T-helper 2 cell treated with Interferon-gamma antibody and Interleukin-4, amounts not matched to agents 5 μg/mL and 100 μg/mL, for 36 hours (primary cell): Measurements from ENCODE around the gene RTKN.
"Not testable (repeated sequence)": the region's sequence is repeated elsewhere in the genome, so short reads cannot be mapped to it uniquely, and the experiment has no call there.

Experiments
- DNase-seq: peaks from one replicate; pipeline ENCODE4 v3.0.0; 2021; ENCODE audit warnings: low spot score
- H3K27ac Mint-ChIP-seq: one replicate; pipeline ENCODE4 v1.8.0; 2021; ENCODE audit warnings: mild to moderate bottlenecking, mixed read lengths
- H3K27me3 Mint-ChIP-seq: one replicate; pipeline ENCODE4 v1.8.0; 2021; ENCODE audit warnings: low read depth, mixed read lengths
- H3K36me3 Mint-ChIP-seq: one replicate; pipeline ENCODE4 v1.8.0; 2021; ENCODE audit warnings: low read depth, mixed read lengths
- H3K4me1 Mint-ChIP-seq: one replicate; pipeline ENCODE4 v1.8.0; 2021; ENCODE audit warnings: low read depth, mixed read lengths
- H3K4me3 Mint-ChIP-seq: one replicate; pipeline ENCODE4 v1.8.0; 2022; ENCODE audit warnings: mild to moderate bottlenecking, moderate library complexity, mixed read lengths
- H3K9me3 Mint-ChIP-seq: one replicate; pipeline ENCODE4 v1.8.0; 2021; ENCODE audit warnings: mixed read lengths

The RTKN gene

DNA sequence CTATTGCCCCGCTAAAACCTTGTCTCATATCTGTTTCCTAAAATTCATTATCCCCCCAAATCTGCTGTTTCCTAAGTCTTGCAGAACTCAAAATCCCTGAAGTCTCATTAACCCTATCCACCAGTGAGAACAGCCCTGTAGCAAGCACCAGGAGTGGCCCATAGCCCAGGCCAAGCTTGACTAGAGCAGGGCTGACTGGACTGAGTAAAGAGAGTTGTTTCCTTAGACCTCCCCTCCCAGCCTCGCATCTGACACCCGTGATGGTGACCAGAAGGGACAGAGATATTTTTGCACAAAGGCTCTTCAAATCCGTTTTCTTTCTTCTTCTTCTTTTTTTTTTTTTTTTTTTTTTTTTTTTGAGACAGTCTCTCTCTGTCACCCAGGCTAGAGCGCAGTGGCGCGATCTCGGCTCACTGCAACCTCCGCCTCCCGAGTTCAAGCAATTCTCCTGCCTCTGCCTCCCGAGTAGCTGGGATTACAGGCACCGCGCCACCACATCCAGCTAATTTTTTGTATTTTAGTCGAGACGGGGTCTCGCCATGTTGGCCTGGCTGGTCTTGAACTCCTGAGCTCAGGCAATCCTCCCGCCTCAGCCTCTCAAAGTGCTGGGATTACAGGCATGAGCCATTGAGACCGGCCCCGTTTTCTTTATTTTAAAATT, 21.2 kb downstream of the RTKN start:
- H3K36me3 Mint-ChIP-seq: peaks cover 16% of the 10 kb centered on the region
- peak overlapping the region; percentile 100 for H3K4me3 Mint-ChIP-seq
- not testable (repeated sequence) for H3K27me3 Mint-ChIP-seq, H3K9me3 Mint-ChIP-seq, DNase-seq
- peak overlapping the region; percentile 100 for H3K27ac Mint-ChIP-seq
- H3K4me1 Mint-ChIP-seq: peaks cover 27% of the 10 kb centered on the region

DNA sequence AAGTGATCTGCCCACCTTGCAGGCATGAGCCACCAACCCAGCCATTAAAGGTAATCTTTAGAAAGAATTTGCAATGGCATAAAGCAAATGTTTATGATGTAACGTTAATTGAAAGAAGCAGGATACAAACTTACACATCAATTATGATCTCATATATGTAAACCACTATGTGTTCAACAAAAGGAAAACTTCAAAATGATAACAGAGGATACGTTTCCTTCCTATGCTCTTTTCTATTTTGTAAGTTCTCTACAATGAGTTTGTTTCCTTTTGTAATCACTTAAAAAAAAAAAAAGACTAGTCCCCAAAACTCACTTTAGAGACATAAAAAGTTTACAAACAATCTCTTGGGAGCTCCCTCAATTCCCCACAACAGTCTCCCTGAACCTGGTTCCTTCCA, 21.7 kb downstream of the RTKN start:
- Mint-ChIP-seq H3K4me3 (peak overlapping the region; percentile 48), H3K9me3 (no peaks in the 10 kb centered on the region), H3K27ac (peak overlapping the region; percentile 58), H3K27me3 (no peaks in the 10 kb centered on the region), H3K4me1 (peaks cover 27% of the 10 kb centered on the region), H3K36me3 (peaks cover 11% of the 10 kb centered on the region)
- DNase-seq: no peak

DNA sequence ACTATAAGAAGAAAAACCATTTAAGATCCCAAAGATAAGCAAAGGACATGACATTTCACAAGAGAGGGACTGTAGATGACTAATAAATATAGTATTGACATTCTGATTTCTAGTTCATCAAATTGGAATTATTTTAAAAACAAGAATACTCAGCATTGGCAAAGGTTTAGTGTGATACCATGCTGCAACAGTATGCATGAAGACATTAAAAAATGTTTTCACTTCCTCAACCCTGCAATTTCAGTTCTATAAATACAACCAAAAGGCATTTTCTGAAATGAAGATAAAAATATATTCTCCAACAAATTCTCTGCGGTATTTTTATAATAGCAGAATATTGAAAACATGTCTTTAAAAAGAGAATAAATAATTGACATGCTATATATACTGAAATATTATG, 22.4 kb downstream of the RTKN start:
- no peak overlapping the region for H3K27ac Mint-ChIP-seq

GRCh38 chr2:74418312-74418711, 23.4 kb downstream of the RTKN start:
- no peak overlapping the region for H3K27ac Mint-ChIP-seq
- H3K36me3 Mint-ChIP-seq: peaks cover 3% of the 10 kb centered on the region
- DNase-seq: no peak
- H3K27me3 Mint-ChIP-seq: no peaks in the 10 kb centered on the region
- no peaks in the 10 kb centered on the region for H3K9me3 Mint-ChIP-seq
- peaks cover 26% of the 10 kb centered on the region for H3K4me1 Mint-ChIP-seq
- no peak overlapping the region for H3K4me3 Mint-ChIP-seq

More for the DNA sequence above, 22.4 kb downstream of the RTKN start:
- H3K9me3 Mint-ChIP-seq: no peaks in the 10 kb centered on the region
- peaks cover 27% of the 10 kb centered on the region for H3K4me1 Mint-ChIP-seq
- peaks cover 7% of the 10 kb centered on the region for H3K36me3 Mint-ChIP-seq
- DNase-seq: no peak
- H3K4me3 Mint-ChIP-seq: no peak overlapping the region
- H3K27me3 Mint-ChIP-seq: no peaks in the 10 kb centered on the region

- Mint-ChIP-seq H3K4me3 (no peak overlapping the region), H3K4me1 (peaks cover 22% of the 10 kb centered on the region), H3K27me3 (no peaks in the 10 kb centered on the region), H3K27ac (no peak overlapping the region), H3K36me3 (peaks cover 2% of the 10 kb centered on the region), H3K9me3 (no peaks in the 10 kb centered on the region)
- DNase-seq: no peak
Observed at GRCh38 chr2:74417763-74418162, 24.0 kb downstream of the RTKN start.

DNA sequence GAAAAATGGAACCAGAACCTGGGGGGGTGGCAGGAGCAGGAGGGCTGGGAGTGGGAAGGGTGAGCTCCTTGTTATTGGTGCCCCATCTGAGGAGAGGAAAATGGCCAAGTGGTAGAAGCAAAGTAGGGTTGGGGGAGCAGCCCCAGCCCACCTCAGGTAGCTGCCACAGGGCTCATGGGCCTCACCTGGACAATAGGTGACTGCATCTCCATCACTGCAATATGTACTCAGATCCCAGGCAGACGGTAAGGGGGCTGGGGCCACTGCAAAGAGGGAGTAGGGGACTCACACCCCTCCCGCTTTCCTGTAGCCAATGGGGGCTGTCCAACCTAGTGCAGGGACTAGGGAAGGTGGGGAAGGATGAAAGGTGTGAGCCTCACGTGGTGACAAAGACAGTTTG, 24.5 kb downstream of the RTKN start:
- no peak for DNase-seq
- Mint-ChIP-seq H3K27me3 (no peaks in the 10 kb centered on the region), H3K4me3 (no peak overlapping the region), H3K36me3 (peaks cover 2% of the 10 kb centered on the region), H3K4me1 (peaks cover 18% of the 10 kb centered on the region), H3K9me3 (no peaks in the 10 kb centered on the region), H3K27ac (no peak overlapping the region)

DNA sequence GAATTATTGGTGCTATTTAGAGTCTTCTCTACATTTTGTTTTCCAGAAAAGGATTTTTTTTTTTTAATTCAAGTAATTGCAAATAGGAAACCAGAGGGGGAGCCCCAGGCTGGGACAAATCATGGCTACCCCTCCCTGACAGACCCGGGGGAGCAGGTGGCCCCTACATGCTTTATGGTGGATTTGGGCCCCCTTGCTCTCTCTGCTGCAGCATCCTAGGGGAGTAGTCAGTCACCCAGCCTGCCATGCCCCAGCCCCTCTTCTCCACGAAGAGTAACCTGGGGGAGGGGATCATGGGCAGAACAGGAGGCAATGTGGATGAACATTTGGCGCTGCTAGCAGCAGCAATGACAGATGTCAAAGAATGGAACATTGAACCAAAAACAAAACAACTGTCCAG, 25.0 kb downstream of the RTKN start:
- Mint-ChIP-seq H3K27ac (no peak overlapping the region), H3K4me3 (no peak overlapping the region)

DNA sequence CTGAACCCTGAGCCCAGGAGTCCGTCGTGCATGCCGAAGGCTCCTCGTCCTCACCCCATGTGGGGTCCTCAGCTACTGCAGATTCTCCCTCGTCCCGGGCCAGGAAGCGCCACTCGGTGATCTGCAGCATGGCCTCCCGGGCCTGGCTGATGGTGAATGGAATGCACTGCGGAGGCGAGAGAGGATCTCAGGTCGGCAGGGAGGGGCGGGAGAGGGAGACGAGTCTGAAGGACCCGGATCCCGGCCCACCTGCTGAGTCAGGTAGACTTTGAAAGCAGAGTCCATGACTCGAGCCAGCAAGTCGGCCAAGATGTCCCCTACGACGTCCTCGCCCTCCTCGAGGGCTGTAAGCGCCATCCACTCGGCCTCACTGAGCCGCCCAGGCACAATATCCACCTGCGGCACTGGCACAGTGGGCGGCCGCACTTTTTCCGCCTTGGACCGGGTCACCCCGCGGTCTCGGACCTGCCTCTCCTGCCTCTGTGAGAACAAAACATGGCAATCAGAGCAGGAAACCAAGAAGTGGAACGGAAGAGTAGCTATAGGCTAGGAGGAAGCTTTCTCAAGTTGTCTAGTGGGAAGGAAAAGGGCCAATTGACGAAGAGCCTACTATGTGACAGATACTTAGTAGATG, 25.9 kb downstream of the RTKN start:
- no peaks in the 10 kb centered on the region for H3K36me3 Mint-ChIP-seq
- H3K9me3 Mint-ChIP-seq: no peaks in the 10 kb centered on the region
- H3K27ac Mint-ChIP-seq: no peak overlapping the region
- no peak for DNase-seq
- H3K4me1 Mint-ChIP-seq: peaks cover 13% of the 10 kb centered on the region
- peak overlapping the region; percentile 39 for H3K4me3 Mint-ChIP-seq
- no peaks in the 10 kb centered on the region for H3K27me3 Mint-ChIP-seq

More for the DNA sequence above, 25.0 kb downstream of the RTKN start:
- DNase-seq: no peak
- peaks cover under 1% of the 10 kb centered on the region for H3K36me3 Mint-ChIP-seq
- H3K27me3 Mint-ChIP-seq: no peaks in the 10 kb centered on the region
- H3K9me3 Mint-ChIP-seq: no peaks in the 10 kb centered on the region
- H3K4me1 Mint-ChIP-seq: peaks cover 18% of the 10 kb centered on the region

- no peak overlapping the region for H3K27ac Mint-ChIP-seq
- no peaks in the 10 kb centered on the region for H3K36me3 Mint-ChIP-seq
- peaks cover 8% of the 10 kb centered on the region for H3K4me1 Mint-ChIP-seq
- H3K9me3 Mint-ChIP-seq: no peaks in the 10 kb centered on the region
- no peaks in the 10 kb centered on the region for H3K27me3 Mint-ChIP-seq
- peak overlapping the region; percentile 45 for H3K4me3 Mint-ChIP-seq
- DNase-seq: no peak
Observed at GRCh38 chr2:74414881-74415761, 26.6 kb downstream of the RTKN start.

DNA sequence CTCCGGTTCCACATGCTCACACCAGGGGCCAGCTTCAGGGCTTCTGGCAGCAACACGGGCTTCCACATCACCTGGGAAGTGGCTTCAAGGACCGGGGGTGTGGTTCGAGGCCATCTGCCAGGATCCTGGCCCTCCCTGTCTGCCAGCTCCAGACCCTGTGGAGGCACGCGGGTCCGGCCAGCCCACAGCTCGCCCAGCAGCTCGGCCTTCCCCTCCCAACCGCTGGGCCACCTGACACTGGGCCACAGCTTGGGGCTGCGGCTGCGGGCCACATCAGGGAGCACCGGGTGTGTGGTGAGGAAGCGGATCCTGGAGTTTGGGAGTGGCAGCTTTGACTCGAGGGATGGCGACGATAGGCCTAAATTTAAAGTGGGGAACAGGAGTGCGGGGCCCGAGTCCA, 27.3 kb downstream of the RTKN start:
- peaks cover 4% of the 10 kb centered on the region for H3K4me1 Mint-ChIP-seq
- peaks cover 1% of the 10 kb centered on the region for H3K27me3 Mint-ChIP-seq
- no peaks in the 10 kb centered on the region for H3K36me3 Mint-ChIP-seq
- H3K9me3 Mint-ChIP-seq: no peaks in the 10 kb centered on the region
- no peak for DNase-seq
- peak overlapping the region; percentile 32 for H3K4me3 Mint-ChIP-seq
- no peak overlapping the region for H3K27ac Mint-ChIP-seq

- Mint-ChIP-seq H3K27ac (no peak overlapping the region), H3K4me1 (peaks cover 4% of the 10 kb centered on the region), H3K36me3 (no peaks in the 10 kb centered on the region), H3K27me3 (peaks cover 12% of the 10 kb centered on the region), H3K9me3 (no peaks in the 10 kb centered on the region), H3K4me3 (no peak overlapping the region)
- DNase-seq: no peak
Observed at GRCh38 chr2:74413001-74413698, 28.6 kb downstream of the RTKN start.

DNA sequence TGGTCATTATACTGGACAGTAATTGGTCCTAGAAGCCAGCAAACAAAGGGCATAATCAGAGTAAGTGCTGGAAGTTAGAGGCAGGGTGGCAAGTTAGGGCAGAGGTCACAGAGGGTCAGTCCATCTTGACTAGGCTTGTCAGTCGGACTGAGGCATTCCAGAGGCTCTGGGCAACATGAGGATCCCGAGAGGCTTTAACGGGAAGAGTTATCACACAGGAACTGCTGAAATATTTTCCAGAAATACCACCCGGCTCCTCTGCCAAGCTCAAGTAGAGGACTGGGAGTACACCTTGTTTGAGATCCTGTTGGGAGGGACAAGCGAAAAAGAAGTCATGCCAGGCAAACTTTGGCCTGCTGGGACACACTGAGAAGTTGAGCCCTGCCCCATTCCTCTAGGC, 34.1 kb downstream of the RTKN start:
- Mint-ChIP-seq H3K4me1 (no peaks in the 10 kb centered on the region), H3K4me3 (no peak overlapping the region), H3K36me3 (no peaks in the 10 kb centered on the region), H3K27me3 (peaks cover 13% of the 10 kb centered on the region), H3K27ac (no peak overlapping the region), H3K9me3 (no peaks in the 10 kb centered on the region)
- no peak for DNase-seq

- no peak for DNase-seq
- no peaks in the 10 kb centered on the region for H3K36me3 Mint-ChIP-seq
- no peak overlapping the region for H3K4me3 Mint-ChIP-seq
- H3K9me3 Mint-ChIP-seq: no peaks in the 10 kb centered on the region
- no peak overlapping the region for H3K27ac Mint-ChIP-seq
- peaks cover 17% of the 10 kb centered on the region for H3K27me3 Mint-ChIP-seq
- no peaks in the 10 kb centered on the region for H3K4me1 Mint-ChIP-seq
Observed at GRCh38 chr2:74406035-74406434, 35.7 kb downstream of the RTKN start.

- Mint-ChIP-seq H3K4me3 (no peak overlapping the region), H3K27me3 (peaks cover 4% of the 10 kb centered on the region), H3K36me3 (no peaks in the 10 kb centered on the region), H3K4me1 (peaks cover 2% of the 10 kb centered on the region), H3K9me3 (no peaks in the 10 kb centered on the region), H3K27ac (no peak overlapping the region)
- DNase-seq: no peak
Observed at GRCh38 chr2:74401891-74402290, 39.8 kb downstream of the RTKN start.
